Measurements from ENCODE around the gene DENND4C.

GRCh38 chr9:19303216-19303615, 72.7 kb downstream of the DENND4C start:
- TF ChIP-seq CTCF (conservative IDR thresholded peaks at IDR 0.05; ENCODE audit: low read depth, low read length) (no peak), MAFK (IDR thresholded peaks at IDR 0.05; ENCODE audit: low read depth, low read length) (no peak), FOS (IDR thresholded peaks at IDR 0.05; ENCODE audit: low read depth, low read length) (no peak), CEBPB (IDR thresholded peaks at IDR 0.05; ENCODE audit: low read depth, low read length) (no peak), ELK1 (IDR thresholded peaks at IDR 0.05; ENCODE audit: borderline replicate concordance, low read depth, low read length) (no peak), RAD21 (IDR thresholded peaks at IDR 0.05; ENCODE audit: low read length) (no peak), POLR2A (IDR thresholded peaks at IDR 0.05; ENCODE audit: low read depth, low read length) (no peak), MAZ (IDR thresholded peaks at IDR 0.05; ENCODE audit: borderline replicate concordance, low read depth, low read length) (no peak), USF2 (IDR thresholded peaks at IDR 0.05; ENCODE audit: low read depth, low read length) (no peak), RFX5 (IDR thresholded peaks at IDR 0.05; ENCODE audit: low read depth, low read length) (no peak), RCOR1 (IDR thresholded peaks at IDR 0.05; ENCODE audit: insufficient replicate concordance, low read length) (no peak), CHD1 (IDR thresholded peaks at IDR 0.05; ENCODE audit: low read depth, low read length) (no peak), MXI1 (IDR thresholded peaks at IDR 0.05; ENCODE audit: borderline replicate concordance, low read depth, low read length) (no peak), NFE2L2 (IDR thresholded peaks at IDR 0.05; ENCODE audit: low read depth, low read length) (no peak)

Measured in IMR-90 (cell line).